Endodermal cell (in vitro differentiated cells): ENCODE results near the gene KLHDC4. TPM values are rescaled to one million over a fixed set of nuclear protein-coding genes. Genes with fewer than 3 reads are reported as not detected.

Source experiments
- DNase-seq: peaks from one replicate; pipeline ENCODE4 v3.0.0-alpha.2; 2017
- H3K27ac ChIP-seq: 2 replicates; pipeline ENCODE4 v1.5.1; 2013; ENCODE audit warnings: mild to moderate bottlenecking, low read depth, low read length, moderate library complexity
- H3K27me3 ChIP-seq: 2 replicates; pipeline ENCODE4 v1.6.1; 2013; ENCODE audit warnings: mild to moderate bottlenecking, low read length, moderate library complexity; ENCODE audit not compliant: insufficient read depth, control insufficient read depth, poor library complexity, severe bottlenecking
- H3K36me3 ChIP-seq: 2 replicates; pipeline ENCODE4 v1.7.0; 2013; ENCODE audit warnings: mild to moderate bottlenecking, low read length, moderate library complexity; ENCODE audit not compliant: control insufficient read depth, insufficient read depth
- H3K4me1 ChIP-seq: one replicate; pipeline ENCODE4 v1.7.0; 2013; ENCODE audit warnings: low read length; ENCODE audit not compliant: control insufficient read depth, insufficient read depth
- H3K4me3 ChIP-seq: 2 replicates; pipeline ENCODE4 v1.5.1; 2013; ENCODE audit warnings: mild to moderate bottlenecking, low read length, moderate library complexity
- H3K9ac ChIP-seq: 2 replicates; pipeline ENCODE4 v1.6.1; 2013; ENCODE audit warnings: mild to moderate bottlenecking, low read length, moderate library complexity; ENCODE audit not compliant: poor library complexity, severe bottlenecking; ENCODE audit errors: extremely low read depth
- H3K9me3 ChIP-seq: 2 replicates; pipeline ENCODE4 v1.6.1; 2013; ENCODE audit warnings: mild to moderate bottlenecking, low read length, moderate library complexity; ENCODE audit not compliant: control insufficient read depth
- H3K27ac Mint-ChIP-seq: 2 replicates; pipeline ENCODE4 v1.8.0; 2020; ENCODE audit warnings: mixed read lengths
- H3K27me3 Mint-ChIP-seq: 2 replicates; pipeline ENCODE4 v1.8.0; 2021; ENCODE audit warnings: mild to moderate bottlenecking, mixed read lengths; ENCODE audit not compliant: insufficient read depth
- H3K36me3 Mint-ChIP-seq: 2 replicates; pipeline ENCODE4 v1.8.0; 2020; ENCODE audit warnings: low read depth, mixed read lengths
- H3K4me1 Mint-ChIP-seq: 2 replicates; pipeline ENCODE4 v1.8.0; 2020; ENCODE audit warnings: mixed read lengths
- H3K4me3 Mint-ChIP-seq: 2 replicates; pipeline ENCODE4 v1.8.0; 2020; ENCODE audit warnings: mild to moderate bottlenecking, moderate library complexity, mixed read lengths
- H3K9me3 Mint-ChIP-seq: 2 replicates; pipeline ENCODE4 v1.8.0; 2020; ENCODE audit warnings: mild to moderate bottlenecking, mixed read lengths
- CTCF ChIP-seq: fragments of 200-600 bp; sonication (generic); conservative IDR thresholded peaks from 2 replicates; pipeline ENCODE4 v1.5.0; 2021; ENCODE audit warnings: antibody characterized with exemption, mild to moderate bottlenecking
- WGBS, 2 experiments: methylation state at CpG; one replicate each; pipeline versions ENCODE4 v1.1.5 to v1.1.7; 2013; ENCODE audit warnings: missing lambda C conversion rate in 2 of 2, mixed read lengths in 1 of 2; ENCODE audit not compliant: insufficient coverage in 1 of 2, insufficient read length in 1 of 2; 5-methylcytosine and 5-hydroxymethylcytosine counted together
- total RNA-seq, 2 donors: library from RNA; stranded (reverse); fragmentation: NEBNext Ultra II Directional in 1 of 2; extraction: Animal tissue kit (Norgen Biotek cat#: 25700) in 1 of 2; gene quantifications; 2 replicates in 1 of 2; 3 replicates in 1 of 2; pipeline ENCODE4 v1.2.1, GENCODE V29; 2021

The KLHDC4 gene
- total RNA-seq, 2 donors from 2014 or later, result 52.8 to 58.8 TPM

GRCh38 chr16:87801679-87802259 is 36.0 kb upstream of the KLHDC4 start:
- H3K9ac ChIP-seq, result no peak overlapping the region
- H3K27ac Mint-ChIP-seq, result no peak overlapping the region
- H3K27me3 Mint-ChIP-seq, result no peaks in the 10 kb centered on the region
- no peaks in the 10 kb centered on the region for H3K36me3 Mint-ChIP-seq
- no peak overlapping the region for H3K4me3 Mint-ChIP-seq
- H3K4me1 ChIP-seq, result no peaks in the 10 kb centered on the region
- no peaks in the 10 kb centered on the region for H3K36me3 ChIP-seq
- no peaks in the 10 kb centered on the region for H3K4me1 Mint-ChIP-seq
- no peak for DNase-seq
- no peak overlapping the region for H3K27ac ChIP-seq
- no peak for TF ChIP-seq CTCF
- no peaks in the 10 kb centered on the region for H3K27me3 ChIP-seq
- H3K9me3 ChIP-seq, result no peaks in the 10 kb centered on the region
- H3K4me3 ChIP-seq, result no peak overlapping the region
- whole genome bisulfite sequencing, 2 experiments, result 92 to 95% methylated on average over 15 to 16 of the region's 16 CpGs
- H3K9me3 Mint-ChIP-seq, result no peaks in the 10 kb centered on the region

GRCh38 chr16:87800497-87800896 is 34.7 kb upstream of the KLHDC4 start:
- no peak for TF ChIP-seq CTCF

GRCh38 chr16:87795336-87795735 is 29.6 kb upstream of the KLHDC4 start:
- Mint-ChIP-seq H3K4me1 (no peaks in the 10 kb centered on the region), H3K27me3 (no peaks in the 10 kb centered on the region), H3K9me3 (no peaks in the 10 kb centered on the region), H3K36me3 (no peaks in the 10 kb centered on the region), H3K27ac (no peak overlapping the region), H3K4me3 (no peak overlapping the region)
- Histone ChIP-seq H3K27ac (no peak overlapping the region), H3K36me3 (no peaks in the 10 kb centered on the region), H3K4me1 (no peaks in the 10 kb centered on the region), H3K9ac (no peak overlapping the region), H3K9me3 (no peaks in the 10 kb centered on the region), H3K4me3 (no peak overlapping the region), H3K27me3 (no peaks in the 10 kb centered on the region)
- WGBS, 2 experiments, result 91 to 93% methylated on average over 7 to 12 of the region's 12 CpGs
- DNase-seq, result no peak
- TF ChIP-seq CTCF, result no peak

More at GRCh38 chr16:87800497-87800896, 34.7 kb upstream of the KLHDC4 start:
- Mint-ChIP-seq H3K36me3 (no peaks in the 10 kb centered on the region), H3K27ac (no peak overlapping the region), H3K9me3 (no peaks in the 10 kb centered on the region), H3K4me1 (no peaks in the 10 kb centered on the region), H3K4me3 (no peak overlapping the region), H3K27me3 (no peaks in the 10 kb centered on the region)
- 90 to 94% methylated on average over 5 to 6 of the region's 6 CpGs for WGBS, 2 experiments
- H3K4me1 ChIP-seq, result no peaks in the 10 kb centered on the region
- H3K4me3 ChIP-seq, result no peak overlapping the region
- no peak overlapping the region for H3K27ac ChIP-seq
- no peak for DNase-seq
- no peaks in the 10 kb centered on the region for H3K36me3 ChIP-seq
- no peak overlapping the region for H3K9ac ChIP-seq
- H3K27me3 ChIP-seq, result no peaks in the 10 kb centered on the region
- no peaks in the 10 kb centered on the region for H3K9me3 ChIP-seq
